Measurements from ENCODE around the gene LITAF. TPM values are rescaled to one million over a fixed set of nuclear protein-coding genes. Genes with fewer than 3 reads are reported as not detected.

LITAF gene
- total RNA-seq, 1 experiment from 2014 or later, result 84.2 TPM

DNA sequence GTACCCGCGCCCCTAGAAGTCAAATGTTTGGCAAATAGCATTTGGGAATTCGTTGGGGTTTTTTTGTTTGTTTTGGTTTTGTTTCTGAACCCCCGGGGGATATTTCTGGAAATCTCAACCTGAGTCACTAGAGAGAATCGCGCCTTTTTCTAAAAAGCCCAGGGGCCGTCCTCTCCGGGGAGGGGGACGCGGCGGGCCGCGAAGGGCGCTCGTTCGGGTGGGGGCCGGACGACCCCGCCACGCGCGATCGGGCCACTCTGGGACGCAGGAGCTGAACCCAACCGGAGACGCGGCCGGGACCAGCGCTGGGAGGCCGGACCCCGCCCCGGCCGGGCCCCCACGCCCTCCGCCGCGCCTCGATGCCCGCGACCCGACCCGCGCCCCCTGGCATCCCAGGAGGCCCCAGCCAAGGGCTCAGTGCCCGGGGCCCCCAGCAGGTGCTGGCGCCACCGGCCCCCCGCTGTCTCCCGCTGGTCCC, 302 bp downstream of the LITAF start (continued):
- no peak for TF ChIP-seq REST (IDR thresholded peaks at IDR 0.05; ENCODE audit: low read depth)
- TF ChIP-seq MAX (IDR thresholded peaks at IDR 0.05), result no peak
- TF ChIP-seq ZNF274 (IDR thresholded peaks at IDR 0.05; ENCODE audit: low read depth, low read length), result no peak
- no peak for TF ChIP-seq ELF1 (IDR thresholded peaks at IDR 0.05; ENCODE audit: borderline replicate concordance, low read depth)
- no peak for TF ChIP-seq TCF7L2 (IDR thresholded peaks at IDR 0.05; ENCODE audit: borderline replicate concordance, extremely low read depth, insufficient read depth, insufficient read length)
- TF ChIP-seq, protein P1, sequence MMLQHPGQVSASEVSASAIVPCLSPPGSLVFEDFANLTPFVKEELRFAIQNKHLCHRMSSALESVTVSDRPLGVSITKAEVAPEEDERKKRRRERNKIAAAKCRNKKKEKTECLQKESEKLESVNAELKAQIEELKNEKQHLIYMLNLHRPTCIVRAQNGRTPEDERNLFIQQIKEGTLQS (IDR thresholded peaks at IDR 0.05), result no peak
- no peak for TF ChIP-seq POLR2A (IDR thresholded peaks at IDR 0.05; ENCODE audit: borderline replicate concordance, extremely low read depth, insufficient read depth, insufficient read length)
- no peak for TF ChIP-seq EZH2phosphoT487 (IDR thresholded peaks at IDR 0.05; ENCODE audit: borderline replicate concordance)
- TF ChIP-seq ZFX (IDR thresholded peaks at IDR 0.05), result no peak
- no peak for TF ChIP-seq RAD21 (IDR thresholded peaks at IDR 0.05; ENCODE audit: low read depth)

All from HCT116 (cell line).